Esophagus squamous epithelium (tissue), 4 donors: ENCODE data around the gene FOXP1.

Experiments
- POLR2A ChIP-seq, 4 donors: fragments of 450-650 bp; IDR thresholded peaks; one replicate each; pipeline ENCODE4 v1.6.1; 2017; ENCODE audit warnings: antibody characterized with exemption in 4 of 4, mild to moderate bottlenecking in 4 of 4, moderate library complexity in 3 of 4
- TF ChIP-seq, protein P1 (sequence below), 6 experiments: fragments of 450-650 bp in 4 of 6; fragments of 200-600 bp in 2 of 6; sonication (generic) in 2 of 6; IDR thresholded peaks; one replicate each; pipeline ENCODE4 v1.5.1; 2016 to 2019; ENCODE audit warnings: antibody characterized with exemption in 6 of 6, mild to moderate bottlenecking in 4 of 6, moderate library complexity in 4 of 6

DNA sequence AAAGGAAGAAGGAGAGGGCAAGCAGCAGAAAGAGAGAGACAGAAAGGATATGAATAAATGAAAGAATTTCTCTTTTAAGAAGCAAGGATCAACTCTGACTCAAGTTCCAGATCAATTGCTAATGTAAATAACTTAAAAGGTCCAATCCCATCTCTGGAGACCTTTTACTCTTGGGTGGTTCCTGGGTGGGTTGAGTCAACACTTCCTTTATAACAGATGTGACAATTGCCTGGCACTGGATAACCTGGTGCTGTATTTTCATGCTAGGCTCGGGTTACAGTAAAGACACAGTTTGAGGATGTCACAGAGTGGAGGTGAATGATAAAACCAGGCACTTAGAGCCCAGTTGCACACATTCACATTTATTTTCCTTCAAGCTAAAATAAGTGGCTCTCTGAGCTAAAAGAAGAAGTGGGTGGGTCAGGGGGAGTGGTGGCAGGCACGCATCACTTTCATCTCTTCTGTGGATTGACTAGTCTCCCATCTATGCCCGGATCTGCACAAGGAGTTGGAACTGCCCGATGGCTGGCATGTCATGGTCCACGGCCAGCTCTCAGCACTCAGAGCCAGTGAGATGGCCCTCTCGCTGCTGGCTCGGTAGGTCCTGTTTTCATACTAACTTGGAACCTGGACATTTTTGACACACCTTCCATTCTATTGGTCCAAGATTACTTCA lies 465.8 kb downstream of the FOXP1 start:
- TF ChIP-seq, protein P1, sequence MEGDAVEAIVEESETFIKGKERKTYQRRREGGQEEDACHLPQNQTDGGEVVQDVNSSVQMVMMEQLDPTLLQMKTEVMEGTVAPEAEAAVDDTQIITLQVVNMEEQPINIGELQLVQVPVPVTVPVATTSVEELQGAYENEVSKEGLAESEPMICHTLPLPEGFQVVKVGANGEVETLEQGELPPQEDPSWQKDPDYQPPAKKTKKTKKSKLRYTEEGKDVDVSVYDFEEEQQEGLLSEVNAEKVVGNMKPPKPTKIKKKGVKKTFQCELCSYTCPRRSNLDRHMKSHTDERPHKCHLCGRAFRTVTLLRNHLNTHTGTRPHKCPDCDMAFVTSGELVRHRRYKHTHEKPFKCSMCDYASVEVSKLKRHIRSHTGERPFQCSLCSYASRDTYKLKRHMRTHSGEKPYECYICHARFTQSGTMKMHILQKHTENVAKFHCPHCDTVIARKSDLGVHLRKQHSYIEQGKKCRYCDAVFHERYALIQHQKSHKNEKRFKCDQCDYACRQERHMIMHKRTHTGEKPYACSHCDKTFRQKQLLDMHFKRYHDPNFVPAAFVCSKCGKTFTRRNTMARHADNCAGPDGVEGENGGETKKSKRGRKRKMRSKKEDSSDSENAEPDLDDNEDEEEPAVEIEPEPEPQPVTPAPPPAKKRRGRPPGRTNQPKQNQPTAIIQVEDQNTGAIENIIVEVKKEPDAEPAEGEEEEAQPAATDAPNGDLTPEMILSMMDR (IDR thresholded peaks at IDR 0.05): no peak
- TF ChIP-seq POLR2A (IDR thresholded peaks at IDR 0.05): no peak
